HG02588 (cell line): ENCODE data around the gene GJB2.

Source experiments
- ATAC-seq: cut with Tn5 transposase; IDR thresholded peaks from one replicate; pipeline ENCODE4 v1.9.1; 2021; ENCODE audit warnings: mild to moderate bottlenecking, moderate library complexity; ENCODE audit not compliant: unreplicated experiment

Gene GJB2

DNA sequence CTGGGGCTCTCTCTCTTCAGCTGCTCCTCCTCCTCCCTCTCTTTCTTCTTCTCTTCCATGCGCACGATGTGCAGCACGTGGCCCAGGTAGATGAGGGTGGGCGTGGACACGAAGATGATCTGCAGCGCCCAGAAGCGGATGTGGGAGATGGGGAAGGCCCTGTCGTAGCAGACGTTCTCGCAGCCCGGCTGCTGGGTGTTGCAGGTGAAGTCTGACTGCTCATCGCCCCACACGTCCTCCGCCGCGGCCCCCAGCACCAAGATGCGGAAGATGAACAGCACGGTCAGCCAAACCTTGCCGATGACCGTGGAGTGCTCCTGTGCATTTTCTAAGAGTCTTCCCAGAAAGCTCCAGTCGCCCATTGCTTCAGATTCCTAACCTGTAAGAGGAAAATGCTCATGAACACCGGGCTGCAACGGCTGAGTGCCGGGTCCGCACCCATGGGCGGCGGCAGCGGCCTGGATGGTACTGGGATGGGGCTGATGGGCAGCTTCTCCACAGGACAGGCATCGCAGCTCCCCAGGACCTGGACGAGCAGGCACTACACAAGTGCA, 49.7 kb downstream of the GJB2 start:
- ATAC-seq: no peak

DNA sequence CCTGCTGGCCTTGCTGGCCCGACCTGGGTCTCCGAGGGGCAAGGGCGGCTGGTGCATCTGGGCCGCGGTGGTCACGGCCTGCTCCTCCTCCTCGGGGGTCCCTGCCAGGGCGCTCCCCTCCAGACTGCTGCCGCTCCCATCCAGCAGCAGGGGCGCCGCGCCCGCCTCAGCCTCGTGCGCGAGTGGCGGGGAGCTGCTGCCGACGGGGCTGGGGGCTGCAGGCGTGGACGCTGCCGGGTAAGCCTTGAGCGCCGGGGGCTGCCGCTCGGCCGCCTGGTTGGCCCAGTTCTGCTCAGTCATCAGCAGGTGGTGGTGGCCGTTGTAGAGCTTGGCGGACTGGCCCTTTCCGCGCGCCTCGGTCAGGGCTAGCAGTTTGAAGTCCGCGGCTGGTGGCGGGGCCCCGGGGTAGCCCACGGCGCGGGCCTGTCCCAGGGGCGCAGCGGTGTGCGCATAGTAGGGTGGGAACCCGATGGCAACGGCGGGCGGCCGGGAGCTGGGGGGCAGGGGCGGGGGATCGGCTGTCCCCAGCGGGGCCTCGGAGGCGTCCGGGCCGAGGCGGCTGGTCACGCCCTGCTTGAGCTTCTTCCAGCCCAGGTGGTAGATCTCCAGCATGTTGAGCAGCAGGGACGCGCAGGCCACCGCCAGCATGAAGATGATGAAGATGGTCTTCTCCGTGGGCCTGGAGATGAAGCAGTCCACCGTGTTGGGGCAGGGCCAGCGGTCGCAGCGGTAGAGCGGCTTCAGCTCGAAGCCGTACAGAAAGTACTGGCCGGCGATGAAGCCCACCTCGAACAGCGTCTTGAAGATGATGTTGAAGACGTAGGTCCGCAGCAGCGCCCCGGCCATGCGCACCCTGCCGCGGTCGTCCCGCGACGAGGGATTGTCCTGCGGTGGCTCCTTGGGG, 50.5 kb downstream of the GJB2 start:
- no peak for ATAC-seq

DNA sequence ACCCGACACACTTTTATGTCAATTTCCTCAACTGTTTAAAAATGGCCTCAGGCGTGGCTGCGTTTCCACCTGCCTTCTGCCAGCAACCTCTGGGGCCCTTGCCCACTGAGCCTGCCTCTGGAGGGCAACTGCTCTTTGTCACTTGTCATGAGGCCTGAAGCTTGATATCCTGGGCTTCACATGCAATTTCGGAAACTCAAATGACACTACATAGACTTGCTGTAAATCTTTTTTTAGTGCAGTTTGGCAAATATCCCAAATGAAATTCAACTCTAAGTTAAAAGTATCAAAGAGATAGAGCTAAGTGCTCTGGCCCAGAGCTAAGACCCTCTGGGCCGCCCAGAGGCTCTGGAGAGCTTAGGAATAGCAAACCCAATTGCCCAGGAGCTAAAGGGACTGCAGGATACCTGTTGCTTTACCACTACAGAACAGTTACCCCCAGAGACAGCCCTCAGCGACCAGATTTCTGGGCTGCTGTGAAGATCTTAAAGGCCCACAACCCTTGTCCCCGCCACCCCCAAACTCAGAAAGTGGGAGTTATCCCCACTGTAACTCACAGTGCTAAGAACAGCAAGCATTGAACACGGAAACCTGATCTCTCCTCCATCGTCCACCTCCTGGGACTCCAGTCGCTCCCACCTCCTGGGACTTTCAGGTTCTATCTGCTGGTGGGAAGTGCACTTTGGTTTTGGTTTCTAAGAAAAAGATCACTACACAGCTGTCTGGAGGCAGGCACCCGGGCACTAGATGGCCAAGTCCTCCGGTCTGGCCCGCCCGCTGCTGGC, 51.3 kb downstream of the GJB2 start:
- ATAC-seq: no peak

DNA sequence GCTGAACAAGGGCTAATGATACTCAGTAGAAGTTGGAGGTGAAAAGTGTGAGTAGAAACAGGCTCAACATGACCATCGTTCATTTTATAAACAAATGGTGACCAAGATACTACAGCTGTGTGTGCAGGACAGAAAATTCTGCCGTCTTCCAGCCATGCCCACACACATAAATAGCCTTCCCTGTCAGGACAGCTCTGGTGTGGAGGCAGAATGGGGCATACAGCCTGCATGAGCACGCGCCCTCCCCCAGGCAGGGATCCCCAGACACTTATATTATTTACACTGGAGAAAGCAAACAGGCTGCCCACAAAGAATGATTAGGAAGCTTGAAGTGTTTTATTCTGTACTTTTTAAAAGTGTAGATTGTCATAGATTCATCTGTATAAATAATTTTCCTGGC, 52.3 kb downstream of the GJB2 start:
- ATAC-seq: no peak

DNA sequence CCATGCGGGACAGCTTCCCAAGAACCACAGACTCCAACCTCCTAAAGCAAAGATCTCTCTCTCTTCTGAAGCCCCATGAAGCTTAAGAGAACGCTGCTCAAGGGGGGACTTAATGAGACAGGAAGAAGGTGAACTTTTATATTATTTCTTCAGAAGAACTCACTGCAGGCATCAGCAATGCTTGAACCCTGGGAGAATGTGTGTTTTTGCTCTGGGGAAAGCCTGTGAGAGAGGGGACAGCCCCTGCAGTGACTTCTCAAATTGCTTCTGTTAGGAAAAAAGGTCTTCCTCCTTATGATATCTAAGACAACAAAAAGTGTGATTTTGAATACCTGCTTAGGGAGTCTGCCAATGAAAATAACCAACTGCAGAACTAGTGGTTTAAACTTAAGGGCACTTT, 54.9 kb downstream of the GJB2 start:
- ATAC-seq: no peak
